DND-41 (cell line): ENCODE results near the gene DPP3.

ENCODE experiments used
- CTCF ChIP-seq: IDR thresholded peaks from 2 replicates; pipeline ENCODE4 v1.5.1; 2012; ENCODE audit warnings: borderline replicate concordance, low read length, moderate library complexity, mild to moderate bottlenecking; ENCODE audit not compliant: poor library complexity, severe bottlenecking; ENCODE audit errors: extremely low read depth
- EZH2 ChIP-seq: IDR thresholded peaks from 3 replicates; pipeline ENCODE4 v1.6.1; 2012; ENCODE audit warnings: borderline replicate concordance, low read depth, mild to moderate bottlenecking, moderate library complexity, low read length, inconsistent platforms; ENCODE audit not compliant: severe bottlenecking

DNA sequence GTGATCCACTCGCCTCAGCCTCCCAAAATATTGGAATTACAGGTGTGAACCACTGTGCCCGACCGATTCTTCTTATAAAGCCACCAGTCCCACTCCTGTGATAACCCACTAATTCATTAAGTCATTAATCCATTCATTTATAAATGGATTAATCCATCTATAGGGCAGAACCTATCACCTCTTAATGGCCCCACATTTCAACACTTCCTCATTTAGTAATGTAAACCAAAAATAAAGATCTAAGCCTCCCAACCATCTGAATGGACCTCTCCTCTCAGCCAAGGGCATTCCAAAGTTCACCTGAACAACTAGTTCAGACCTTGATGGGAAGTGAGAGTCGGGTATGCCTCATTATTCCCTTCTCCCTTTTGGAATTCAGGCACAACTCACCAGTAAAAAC, 31.7 kb upstream of the DPP3 start:
- no peak for TF ChIP-seq CTCF
- TF ChIP-seq EZH2 = no peak
